WTC11 (cell line): ENCODE results near the gene FOXC2. TPM values are rescaled to one million over a fixed set of nuclear protein-coding genes. Genes with fewer than 3 reads are reported as not detected.

Experiments
- ATAC-seq: fragments of 200-7000 bp; cut with Tn5 transposase; 2 replicates; pipeline ENCODE4 v1.10.0; 2021; ENCODE audit warnings: mild to moderate bottlenecking, moderate library complexity
- CTCF ChIA-PET: fragments of 300-600 bp; sonication (Branson Sonifier 250); formaldehyde crosslinking; loops from one replicate; lab custom pipeline; 2021; ENCODE audit warnings: antibody characterized with exemption; lab: Charles Lee
- POLR2A ChIA-PET: fragments of 350-600 bp; sonication (Branson Sonifier 250); formaldehyde crosslinking; loops from one replicate; lab custom pipeline; 2021; ENCODE audit warnings: antibody characterized with exemption; lab: Charles Lee
- DNase-seq: peaks from one replicate; pipeline ENCODE4 v3.0.0; 2021; ENCODE audit warnings: low spot score
- H3K27ac Mint-ChIP-seq: 2 replicates; pipeline ENCODE4 v1.8.0; 2021; ENCODE audit warnings: mixed read lengths
- H3K27me3 Mint-ChIP-seq: 2 replicates; pipeline ENCODE4 v1.8.0; 2021; ENCODE audit warnings: low read depth, mild to moderate bottlenecking, moderate library complexity, mixed read lengths
- H3K36me3 Mint-ChIP-seq: 2 replicates; pipeline ENCODE4 v1.8.0; 2021; ENCODE audit warnings: mixed read lengths
- H3K4me1 Mint-ChIP-seq: 2 replicates; pipeline ENCODE4 v1.8.0; 2022; ENCODE audit warnings: mixed read lengths
- H3K4me3 Mint-ChIP-seq: 2 replicates; pipeline ENCODE4 v1.8.0; 2021; ENCODE audit warnings: mild to moderate bottlenecking, moderate library complexity, mixed read lengths
- H3K9me3 Mint-ChIP-seq: 2 replicates; pipeline ENCODE4 v1.8.0; 2021; ENCODE audit warnings: mixed read lengths
- ATF1 ChIP-seq: sonication (generic); formaldehyde crosslinking; IDR thresholded peaks from 2 replicates; pipeline ENCODE4 v1.8.1; 2023; ENCODE audit warnings: mild to moderate bottlenecking, moderate library complexity, missing genetic modification reagents
- ATF3 ChIP-seq: sonication (generic); formaldehyde crosslinking; conservative IDR thresholded peaks from 2 replicates; pipeline ENCODE4 v1.8.1; 2022; ENCODE audit warnings: mild to moderate bottlenecking, missing genetic modification reagents
- ELF4 ChIP-seq: sonication (generic); formaldehyde crosslinking; IDR thresholded peaks from 2 replicates; pipeline ENCODE4 v1.8.1; 2022; ENCODE audit warnings: low read depth, mild to moderate bottlenecking, moderate library complexity, missing genetic modification reagents
- ERG ChIP-seq: fragments of 250-450 bp; sonication (Bioruptor Pico); IDR thresholded peaks from 2 replicates; pipeline ENCODE4 v1.8.0; 2021; ENCODE audit warnings: mild to moderate bottlenecking
- FOXK1 ChIP-seq: sonication (generic); formaldehyde crosslinking; IDR thresholded peaks from 2 replicates; pipeline ENCODE4 v1.8.0; 2022; ENCODE audit warnings: mild to moderate bottlenecking, moderate library complexity, missing genetic modification reagents
- GABPB1 ChIP-seq: sonication (generic); formaldehyde crosslinking; IDR thresholded peaks from 2 replicates; pipeline ENCODE4 v1.8.1; 2023; ENCODE audit warnings: mild to moderate bottlenecking, missing genetic modification reagents
- IRF2 ChIP-seq: sonication (generic); formaldehyde crosslinking; IDR thresholded peaks from 2 replicates; pipeline ENCODE4 v1.8.0; 2022; ENCODE audit warnings: low read depth, missing genetic modification reagents, borderline replicate concordance
- JAZF1 ChIP-seq: fragments of 250-450 bp; sonication (Bioruptor Pico); IDR thresholded peaks from 2 replicates; pipeline ENCODE4 v1.9.0; 2021; ENCODE audit warnings: moderate library complexity, mild to moderate bottlenecking, inconsistent platforms
- JUN ChIP-seq: sonication (generic); formaldehyde crosslinking; IDR thresholded peaks from 2 replicates; pipeline ENCODE4 v1.8.0; 2023; ENCODE audit warnings: mild to moderate bottlenecking, missing genetic modification reagents
- KAT7 ChIP-seq: sonication (generic); formaldehyde crosslinking; IDR thresholded peaks from 2 replicates; pipeline ENCODE4 v1.8.1; 2023; ENCODE audit warnings: missing genetic modification reagents, mild to moderate bottlenecking, borderline replicate concordance
- NFYB ChIP-seq: sonication (generic); formaldehyde crosslinking; conservative IDR thresholded peaks from 2 replicates; pipeline ENCODE4 v1.8.0; 2022; ENCODE audit warnings: low read depth, missing genetic modification reagents
- OVOL2 ChIP-seq: fragments of 250-450 bp; sonication (Bioruptor Pico); IDR thresholded peaks from 2 replicates; pipeline ENCODE4 v1.9.0; 2021; ENCODE audit warnings: mild to moderate bottlenecking, borderline replicate concordance
- RELA ChIP-seq: sonication (generic); formaldehyde crosslinking; IDR thresholded peaks from 2 replicates; pipeline ENCODE4 v1.8.1; 2022; ENCODE audit warnings: missing genetic modification reagents, mild to moderate bottlenecking, borderline replicate concordance
- SP1 ChIP-seq: sonication (generic); formaldehyde crosslinking; conservative IDR thresholded peaks from 2 replicates; pipeline ENCODE4 v1.8.1; 2022; ENCODE audit warnings: missing genetic modification reagents
- TP53 ChIP-seq: sonication (generic); formaldehyde crosslinking; IDR thresholded peaks from 2 replicates; pipeline ENCODE4 v1.8.1; 2023; ENCODE audit warnings: mild to moderate bottlenecking, missing genetic modification reagents
- ZNF219 ChIP-seq: sonication (generic); formaldehyde crosslinking; IDR thresholded peaks from 2 replicates; pipeline ENCODE4 v1.8.0; 2023; ENCODE audit warnings: missing genetic modification reagents, mild to moderate bottlenecking, borderline replicate concordance
- ZNF396 ChIP-seq: fragments of 250-450 bp; sonication (Bioruptor Pico); IDR thresholded peaks from 2 replicates; pipeline ENCODE4 v1.8.0; 2021; ENCODE audit warnings: mild to moderate bottlenecking, moderate library complexity, borderline replicate concordance
- ZNF532 ChIP-seq: fragments of 250-450 bp; sonication (Bioruptor Pico); IDR thresholded peaks from 2 replicates; pipeline ENCODE4 v1.9.0; 2021; ENCODE audit warnings: mild to moderate bottlenecking, borderline replicate concordance
- total RNA-seq: library from RNA; stranded (reverse); gene quantifications from 3 replicates; pipeline ENCODE4 v1.2.3, GENCODE V29; 2021

FOXC2 gene
- total RNA-seq, 1 experiment from 2014 or later = 0.28 TPM

- CTCF ChIA-PET = interaction anchor here (0.7 kb wide), 1 partner anchor 166 kb away, joined by 3 read pairs; no protein-coding TSS in a partner anchor
- peaks cover 46% of the 10 kb centered on the region for H3K27me3 Mint-ChIP-seq
Observed at GRCh38 chr16:86584071-86584685, 17.5 kb downstream of the FOXC2 start.

GRCh38 chr16:86584726-86585721 is 18.4 kb downstream of the FOXC2 start:
- Mint-ChIP-seq H3K36me3 (no peaks in the 10 kb centered on the region), H3K27me3 (peaks cover 41% of the 10 kb centered on the region), H3K4me3 (no peak overlapping the region), H3K9me3 (no peaks in the 10 kb centered on the region), H3K4me1 (peaks cover 1% of the 10 kb centered on the region), H3K27ac (no peak overlapping the region)
- TF ChIP-seq ERG (CRISPR knock-in tag) = no peak
- no peak for TF ChIP-seq ELF4 (CRISPR knock-in tag)
- TF ChIP-seq GABPB1 (CRISPR knock-in tag) = no peak
- TF ChIP-seq ATF1 (CRISPR knock-in tag) = no peak
- ChIA-PET CTCF (no interaction called here), POLR2A (interaction anchor here (0.7 kb wide), 1 partner anchor 439 kb away, joined by 6 read pairs; no protein-coding TSS in a partner anchor)
- DNase-seq = no peak
- no peak for ATAC-seq

More at GRCh38 chr16:86584071-86584685, 17.5 kb downstream of the FOXC2 start:
- DNase-seq (no peak), ATAC-seq (no peak)
- Mint-ChIP-seq H3K36me3 (no peaks in the 10 kb centered on the region), H3K4me1 (peaks cover 7% of the 10 kb centered on the region), H3K4me3 (no peak overlapping the region), H3K9me3 (no peaks in the 10 kb centered on the region), H3K27ac (no peak overlapping the region)
- TF ChIP-seq IRF2 = no peak
- no peak for TF ChIP-seq ZNF219
- no peak for TF ChIP-seq ZNF396 (CRISPR knock-in tag)
- TF ChIP-seq JUN (CRISPR knock-in tag) = no peak
- TF ChIP-seq TP53 (CRISPR knock-in tag) = no peak
- no peak for TF ChIP-seq RELA (CRISPR knock-in tag)
- no peak for TF ChIP-seq SP1 (CRISPR knock-in tag)
- no peak for TF ChIP-seq JAZF1 (CRISPR knock-in tag)
- TF ChIP-seq ZNF532 (CRISPR knock-in tag) = no peak
- TF ChIP-seq OVOL2 = no peak
- no peak for TF ChIP-seq ATF3
- TF ChIP-seq NFYB (CRISPR knock-in tag) = no peak
- TF ChIP-seq FOXK1 (CRISPR knock-in tag) = no peak
- no peak for TF ChIP-seq KAT7 (CRISPR knock-in tag)
- POLR2A ChIA-PET = interaction anchor here (0.7 kb wide), 1 partner anchor 440 kb away, joined by 6 read pairs; no protein-coding TSS in a partner anchor
